ENCODE data around the gene ANKRD22.
"Not testable (repeated sequence)": the region's sequence is repeated elsewhere in the genome, so short reads cannot be mapped to it uniquely, and the experiment has no call there.

Gene ANKRD22

GRCh38 chr10:88877298-88877697 is 25.7 kb upstream of the ANKRD22 start:
- DNase-seq = no peak

GRCh38 chr10:88875081-88875480 is 23.4 kb upstream of the ANKRD22 start:
- no peak for DNase-seq

DNA sequence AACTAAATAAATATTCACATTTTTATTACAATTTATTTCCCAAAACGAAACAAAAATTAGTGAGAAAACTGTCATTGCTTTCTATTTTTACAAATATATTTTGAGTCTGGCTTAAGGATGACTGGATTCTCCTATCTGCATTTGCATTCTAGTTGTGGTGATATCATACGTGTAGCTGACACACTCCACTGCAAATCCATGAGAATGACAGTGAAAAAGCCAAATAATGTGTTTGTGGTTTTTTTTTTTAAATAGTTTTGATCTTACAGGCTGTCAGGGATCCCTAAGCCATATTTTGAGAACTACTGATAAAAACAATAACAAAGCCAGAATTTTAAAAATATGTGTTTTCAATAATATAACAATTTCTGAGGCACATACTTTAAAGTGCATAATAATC is 22.6 kb upstream of the ANKRD22 start:
- DNase-seq = no peak

DNA sequence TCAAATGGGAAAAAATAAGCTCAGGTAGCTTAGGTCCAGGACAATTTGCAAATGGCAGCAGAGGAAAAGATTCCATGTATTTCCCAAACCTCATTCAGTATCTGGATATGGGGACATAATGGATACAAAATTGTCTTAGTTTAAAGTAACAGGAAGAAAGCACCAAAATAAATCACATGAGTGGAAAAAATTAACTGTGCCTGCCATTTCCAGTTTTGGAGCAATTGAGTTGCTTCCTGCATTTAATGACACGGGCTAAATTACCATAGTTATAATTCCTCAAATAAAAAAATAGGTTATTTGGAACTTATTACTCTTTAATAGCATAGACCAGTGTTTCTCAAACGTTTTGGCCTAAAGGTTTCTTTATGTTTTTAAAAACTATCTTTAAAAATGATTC is 22.1 kb upstream of the ANKRD22 start:
- DNase-seq = no peak

DNA sequence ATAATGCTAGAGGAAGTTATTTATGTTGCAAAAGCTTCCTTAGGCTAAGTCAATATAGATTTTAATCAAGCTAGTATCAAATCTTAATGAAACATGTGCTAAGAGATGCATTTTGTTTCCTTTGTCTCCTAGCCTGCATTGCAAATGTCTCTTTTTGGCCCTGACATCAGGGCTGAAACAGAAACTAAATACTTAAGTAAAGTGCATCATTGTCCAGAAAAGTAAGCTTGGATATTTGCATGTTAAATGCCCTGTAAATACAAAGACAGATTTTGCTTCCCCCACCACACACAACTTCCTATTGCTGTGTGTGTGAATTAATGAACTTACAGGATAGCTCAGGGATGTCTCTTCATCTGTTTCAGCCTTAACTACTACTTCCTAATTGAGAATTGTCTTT is 18.4 kb upstream of the ANKRD22 start:
- no peak for DNase-seq

DNA sequence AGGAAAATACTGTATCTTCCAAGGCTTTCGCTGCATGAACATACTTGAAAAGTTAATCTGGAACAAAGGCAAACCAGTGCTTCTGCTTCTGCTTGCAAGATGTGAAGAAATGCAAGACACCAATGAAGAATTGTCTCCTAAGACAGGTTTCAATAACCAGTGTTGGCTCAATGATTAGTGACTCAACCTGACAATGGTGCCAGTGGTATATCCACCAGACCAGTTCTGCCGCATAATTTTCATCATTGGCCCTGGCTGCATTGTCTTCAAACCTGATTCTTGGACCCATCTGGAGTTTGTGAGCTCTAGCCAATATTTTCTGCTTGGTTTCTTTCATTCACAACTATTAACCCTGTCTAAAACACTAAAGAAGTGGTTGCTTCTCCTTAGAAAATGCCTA is 14.8 kb upstream of the ANKRD22 start:
- no peak for DNase-seq

GRCh38 chr10:88865281-88865876 is 13.7 kb upstream of the ANKRD22 start:
- DNase-seq = no peak

DNA sequence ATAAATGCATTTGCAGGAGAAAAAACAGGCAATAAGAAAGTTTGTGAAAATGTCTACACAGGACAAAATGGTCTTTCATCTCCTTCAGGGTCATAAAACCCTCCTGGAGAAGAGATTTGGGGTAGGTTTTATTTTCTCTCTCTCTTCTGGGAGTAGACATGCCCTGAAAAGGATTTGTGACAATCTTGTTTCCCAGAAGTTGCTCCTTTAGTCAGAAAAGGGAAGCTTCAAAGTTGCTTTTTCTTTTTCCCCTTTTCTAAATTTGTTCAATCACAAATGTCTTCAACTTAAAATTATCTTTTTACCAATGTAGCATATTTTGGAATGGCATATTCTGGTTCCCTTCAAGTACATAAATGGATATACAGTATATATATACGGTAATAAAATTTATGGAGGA is 9.4 kb upstream of the ANKRD22 start:
- DNase-seq = no peak

- no peak for DNase-seq
These were observed 6.8 kb upstream of the ANKRD22 start for GRCh38 chr10:88858491-88858890.

DNA sequence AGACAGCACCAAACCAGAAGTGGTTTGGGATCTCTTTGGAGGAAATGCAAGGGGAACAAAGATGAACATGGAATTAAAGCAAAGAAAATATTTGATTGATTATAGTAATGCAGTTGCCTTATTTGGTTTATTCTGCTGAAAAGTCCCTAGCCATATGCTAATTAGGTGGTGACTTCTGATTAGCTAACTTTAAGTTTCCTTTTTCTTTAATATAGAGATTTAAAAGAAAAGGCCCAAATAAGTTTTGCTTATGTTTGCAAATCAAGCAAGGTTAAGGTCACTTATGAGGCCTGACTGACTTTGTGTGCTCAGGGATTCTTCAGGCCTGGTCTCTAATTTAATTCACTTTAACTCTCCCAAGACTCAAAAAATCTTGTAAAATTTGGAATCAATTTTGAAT is 6.2 kb upstream of the ANKRD22 start:
- DNase-seq = no peak

- no peak for DNase-seq
These were observed 3.0 kb upstream of the ANKRD22 start for GRCh38 chr10:88854684-88855083.

DNA sequence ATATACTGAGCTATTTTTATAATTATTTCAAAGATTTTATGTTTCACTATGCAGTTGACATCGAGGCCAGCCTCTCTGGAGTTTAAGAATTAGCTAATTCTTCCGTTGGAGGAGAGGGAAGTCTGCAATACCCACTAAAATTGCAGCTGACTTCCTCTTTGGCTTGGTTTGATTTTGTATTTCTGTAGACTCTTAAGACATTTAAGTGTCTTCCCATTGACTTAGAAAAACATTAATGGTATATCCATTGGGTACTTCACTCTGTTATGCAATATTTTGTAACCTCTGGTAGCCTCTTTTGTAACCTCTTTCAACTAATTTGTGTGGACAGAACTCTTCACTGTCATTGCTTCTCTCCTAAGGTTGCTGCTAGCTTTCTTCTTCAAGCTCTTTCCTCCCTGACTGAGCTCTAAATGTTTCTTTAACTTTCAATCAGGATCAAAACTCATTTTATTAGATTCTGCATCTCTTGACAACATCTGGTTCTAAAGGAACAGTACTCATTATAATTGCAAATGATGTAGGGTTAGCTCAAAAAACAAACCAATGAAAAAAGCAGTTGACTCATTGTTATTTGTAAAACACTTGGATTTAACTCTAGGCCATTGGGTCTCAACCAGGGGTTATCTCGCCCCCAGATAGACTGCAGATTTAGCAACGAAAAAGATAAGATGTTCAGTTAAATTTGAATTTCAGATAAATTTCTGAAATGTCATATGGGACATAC is 1.7 kb upstream of the ANKRD22 start:
- no peak for DNase-seq

DNA sequence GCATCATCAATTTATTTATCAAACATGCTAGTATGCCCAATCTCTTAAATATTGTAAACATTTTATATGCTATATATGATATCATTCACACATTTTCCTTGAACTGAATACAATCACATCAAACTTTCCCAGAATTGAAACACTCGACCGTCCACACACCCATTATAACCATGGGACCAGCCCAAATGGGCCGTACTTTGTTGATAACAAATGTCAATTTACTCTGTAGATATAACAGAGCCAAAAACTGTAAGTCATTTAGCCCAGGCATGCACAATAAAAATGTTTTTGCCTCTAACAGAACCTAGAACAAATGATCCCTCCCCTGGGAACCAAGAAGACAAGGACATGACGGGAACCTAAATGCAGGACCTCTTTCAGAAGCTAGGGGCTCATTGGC is 683 bp upstream of the ANKRD22 start:
- no peak for DNase-seq

DNA sequence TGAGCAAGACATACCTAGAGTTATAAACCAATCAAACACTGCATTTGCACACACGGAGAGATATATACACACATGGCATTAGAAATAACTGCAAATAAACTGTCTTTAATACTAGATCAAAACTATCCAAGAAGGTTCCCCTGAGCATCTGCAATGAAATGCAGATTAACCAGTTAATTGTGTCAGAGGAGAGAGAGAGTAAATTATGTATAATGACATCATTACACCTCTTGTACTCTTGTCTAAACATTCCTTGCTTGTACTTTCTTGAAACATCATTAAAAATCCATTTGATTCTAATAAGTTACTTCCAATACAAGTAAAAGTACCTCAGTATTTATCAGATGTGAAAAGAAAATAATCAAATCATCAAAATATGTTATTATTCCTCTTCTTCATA is 932 bp downstream of the ANKRD22 start:
- DNase-seq = no peak

DNA sequence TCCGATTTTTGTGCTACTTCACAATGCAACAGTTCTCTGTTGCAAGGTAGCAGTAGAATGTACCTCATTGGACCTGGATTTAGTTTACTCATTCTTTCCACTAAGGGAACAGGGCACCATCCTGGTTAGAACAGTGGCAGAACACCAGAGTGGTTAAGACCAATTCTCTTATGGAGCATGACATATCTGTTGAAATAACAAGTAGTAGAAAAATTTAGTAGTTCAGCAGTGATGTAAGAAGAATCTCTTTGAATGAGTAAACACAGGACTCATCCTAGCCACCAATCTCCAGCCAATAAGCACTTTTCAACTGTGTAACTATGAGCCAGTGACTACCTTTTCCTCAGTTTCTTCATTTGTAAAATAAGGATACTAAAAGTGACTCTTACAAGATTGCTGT is 2.4 kb downstream of the ANKRD22 start:
- no peak for DNase-seq

DNA sequence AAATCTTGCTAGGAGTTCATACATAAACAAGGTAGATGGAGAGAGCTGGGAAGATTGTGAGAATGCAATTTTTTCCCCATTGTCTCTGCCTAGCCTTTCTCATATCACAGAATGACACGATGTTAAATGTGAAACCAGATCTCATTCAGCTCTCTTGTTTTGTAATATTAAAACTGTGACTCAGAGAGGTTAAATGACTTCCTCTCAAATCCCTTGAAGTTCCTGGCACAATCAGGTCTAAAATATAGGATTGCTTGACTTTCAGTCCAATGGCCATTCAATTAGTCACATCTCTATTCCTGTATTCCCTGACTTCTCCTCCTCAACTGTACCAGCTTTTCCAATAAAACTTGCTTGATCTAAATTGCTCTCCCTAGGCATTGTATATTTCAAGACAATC is 3.1 kb downstream of the ANKRD22 start:
- no peak for DNase-seq

DNA sequence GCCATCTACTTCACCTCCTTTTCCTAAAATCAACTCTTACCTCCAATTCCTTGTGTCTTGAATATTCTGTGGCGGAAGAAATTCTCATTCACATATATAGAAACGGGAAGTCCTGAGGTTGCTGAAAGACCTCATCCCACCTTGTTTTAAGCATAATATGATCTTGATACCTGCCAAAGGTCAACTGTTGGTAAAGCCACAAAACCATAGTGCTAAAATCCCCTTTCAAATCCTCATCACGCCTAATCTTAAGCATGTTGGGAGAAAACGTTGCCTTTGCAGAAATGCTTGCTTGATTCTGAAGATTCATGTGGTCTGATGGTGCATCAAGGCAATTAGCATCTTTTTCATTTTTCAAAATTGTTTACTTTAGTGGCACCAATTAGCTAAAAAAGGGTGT is 8.5 kb downstream of the ANKRD22 start:
- DNase-seq = no peak

DNA sequence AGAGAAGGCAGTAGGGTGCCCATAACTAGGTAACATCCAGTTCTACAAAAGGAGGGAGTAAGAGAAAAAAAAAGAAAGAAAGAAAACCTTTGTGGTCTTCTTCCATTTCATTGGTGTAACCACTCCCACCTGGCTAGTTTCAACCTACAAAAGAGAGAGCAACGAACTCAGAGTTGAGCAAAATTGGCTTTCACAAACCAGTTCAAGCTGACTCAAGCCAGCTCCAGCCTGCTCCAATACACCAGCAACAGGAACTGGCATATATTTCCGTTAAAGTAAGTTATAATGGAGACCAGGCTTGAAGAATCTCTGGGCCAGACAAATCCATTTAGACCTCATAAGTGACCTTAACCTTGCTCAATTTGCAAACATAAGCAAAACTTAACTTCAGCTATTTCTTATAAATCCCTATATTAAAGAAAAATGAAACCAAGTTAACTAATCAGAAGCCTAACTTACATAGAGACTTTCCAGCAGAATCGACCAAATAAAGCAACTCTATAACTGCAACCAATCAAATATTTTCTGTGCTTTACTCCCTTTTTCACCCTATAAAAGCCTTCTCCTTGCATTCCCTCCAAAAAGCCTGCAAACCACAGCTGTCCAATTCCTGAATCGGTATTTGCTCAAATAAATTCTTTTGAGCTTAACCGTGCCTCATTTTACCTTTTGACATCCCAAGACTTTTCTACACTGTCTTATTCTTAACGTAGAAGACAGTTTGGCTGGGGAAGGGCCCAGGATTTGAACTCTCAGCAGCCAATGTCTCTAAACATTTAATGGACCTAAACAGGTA is 10.1 kb downstream of the ANKRD22 start:
- no peak for DNase-seq

DNA sequence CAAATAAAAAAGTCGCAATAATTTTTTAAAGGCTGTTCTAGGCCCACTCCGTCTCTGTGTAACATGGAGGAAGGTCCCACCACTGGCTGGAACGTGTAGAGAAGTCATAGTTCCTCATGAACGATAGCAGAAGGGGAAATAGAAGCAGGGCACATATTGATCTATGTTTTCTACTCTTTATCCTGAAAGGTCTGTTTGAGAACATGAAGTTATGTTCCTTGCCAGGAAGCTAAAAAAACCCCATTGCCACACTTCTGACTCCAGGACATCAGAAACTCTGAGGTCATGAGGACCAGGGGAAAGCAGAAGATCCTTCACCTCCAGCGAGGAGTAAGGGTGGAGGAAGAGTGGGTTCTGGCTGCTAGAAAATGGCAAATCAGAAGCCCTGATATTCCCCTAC is 10.8 kb downstream of the ANKRD22 start:
- no peak for DNase-seq

DNA sequence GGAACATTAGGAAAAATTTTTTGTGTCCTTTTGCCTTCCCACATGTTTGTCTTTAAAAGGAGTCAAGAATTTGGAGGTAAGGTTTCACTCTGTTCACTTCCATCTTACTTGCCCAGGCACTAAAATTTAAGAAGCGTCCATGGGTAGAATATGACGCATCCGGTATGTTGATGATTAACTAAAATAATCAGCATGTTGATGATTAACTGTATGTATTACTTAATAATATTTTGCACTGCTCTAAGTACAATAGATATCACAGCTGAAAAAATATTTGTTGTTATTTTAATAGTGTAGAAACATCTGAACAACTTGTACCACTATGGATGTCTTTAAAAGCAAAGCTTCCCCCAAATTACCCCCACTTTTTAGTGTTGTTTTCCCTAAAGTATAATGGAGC is 11.5 kb downstream of the ANKRD22 start:
- no peak for DNase-seq

DNA sequence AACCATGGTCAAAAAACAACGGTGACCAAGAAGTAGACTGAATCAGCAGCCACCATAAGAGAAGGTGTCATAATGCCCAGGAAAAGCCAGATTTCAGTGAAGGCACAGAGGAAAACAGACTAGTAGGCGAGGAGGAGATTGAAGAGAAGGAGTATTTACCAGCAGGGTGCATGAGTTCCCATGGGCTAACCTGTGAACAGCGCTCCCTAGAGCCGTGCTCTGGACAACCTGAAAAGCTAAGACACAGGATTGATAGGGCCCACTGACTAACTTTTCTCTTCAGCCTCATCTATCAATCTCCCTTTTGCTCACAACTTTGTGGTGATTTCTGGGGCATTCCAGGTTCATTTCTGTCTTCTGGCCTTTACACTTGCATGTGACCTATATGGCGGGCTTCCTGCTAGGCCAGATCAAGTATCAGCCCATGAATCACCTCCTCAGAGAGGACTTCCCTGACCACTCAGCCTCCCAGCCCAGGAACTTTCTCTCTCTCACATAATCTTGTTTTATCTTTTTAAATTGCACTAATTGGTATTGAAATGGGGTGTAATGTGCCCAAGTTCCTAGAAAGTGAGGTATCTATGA is 12.8 kb downstream of the ANKRD22 start:
- DNase-seq = no peak

DNA sequence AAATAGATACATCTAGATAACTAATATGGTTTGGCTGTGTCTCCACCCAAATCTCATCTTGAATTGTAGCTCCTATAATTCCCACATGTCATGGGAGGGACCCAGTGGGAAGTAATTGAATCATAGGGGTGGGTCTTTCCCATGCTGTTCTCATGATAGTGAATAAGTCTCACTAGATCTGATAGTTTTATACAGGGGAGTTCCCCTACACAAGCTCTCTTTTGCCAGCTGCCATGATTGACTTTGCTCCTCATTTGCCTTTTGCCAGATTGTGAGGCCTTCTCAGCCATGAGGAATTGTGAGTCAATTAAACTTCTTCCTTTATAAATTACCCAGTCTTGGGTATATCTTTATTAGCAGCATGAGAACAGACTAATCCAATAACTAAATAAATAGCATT is 14.0 kb downstream of the ANKRD22 start:
- not testable (repeated sequence) for DNase-seq

GRCh38 chr10:88835910-88836221 is 15.8 kb downstream of the ANKRD22 start:
- DNase-seq = no peak

Measured in stimulated activated CD4-positive, alpha-beta T cell treated with anti-CD3 and anti-CD28 coated beads, Interleukin-4, amount 100 ng/mL, for 4 hours (primary cell).